B cell (primary cell): ENCODE results near the gene CMIP. TPM values are rescaled to one million over a fixed set of nuclear protein-coding genes. Genes with fewer than 3 reads are reported as not detected.
"Not testable (repeated sequence)": the region's sequence is repeated elsewhere in the genome, so short reads cannot be mapped to it uniquely, and the experiment has no call there.

Source experiments
- ATAC-seq: fragments of 200-7000 bp; cut with Tn5 transposase; one replicate; pipeline ENCODE4 v1.10.0; 2021; ENCODE audit warnings: low read depth, mild to moderate bottlenecking, moderate number of reproducible peaks, moderate library complexity
- CTCF ChIA-PET: fragments of 350-600 bp; sonication (Branson Sonifier 250); formaldehyde crosslinking; loops from one replicate; lab custom pipeline; 2021; ENCODE audit warnings: antibody characterized with exemption, inconsistent platforms; lab: Charles Lee
- POLR2A ChIA-PET: fragments of 350-600 bp; sonication (Branson Sonifier 250); formaldehyde crosslinking; loops from one replicate; lab custom pipeline; 2021; ENCODE audit warnings: antibody characterized with exemption; lab: Charles Lee
- DNase-seq: peaks from one replicate; pipeline ENCODE4 v3.0.0; 2013
- H2AFZ ChIP-seq: 2 replicates; pipeline ENCODE4 v1.6.1; 2012; ENCODE audit warnings: mild to moderate bottlenecking, low read depth, low read length; ENCODE audit not compliant: insufficient read depth, poor library complexity, severe bottlenecking
- H3K27ac ChIP-seq, 2 donors: 1 replicate in 1 of 2; 2 replicates in 1 of 2; pipeline ENCODE4 v1.5.1; 2012 to 2013; ENCODE audit warnings: low read length in 2 of 2, mild to moderate bottlenecking in 2 of 2, moderate library complexity in 1 of 2
- H3K27me3 ChIP-seq, 4 experiments: fragments of 200-600 bp in 1 of 4; sonication (generic) in 1 of 4; replicated peaks in 1 of 4; 1 replicate in 2 of 4; 2 replicates in 2 of 4; pipeline versions ENCODE4 v1.6.1 to v1.7.0; 2013 to 2016; ENCODE audit warnings: low read length in 3 of 4, mild to moderate bottlenecking in 2 of 4, mixed read lengths in 1 of 4, moderate library complexity in 1 of 4; ENCODE audit not compliant: insufficient read depth in 4 of 4, control insufficient read depth in 3 of 4; ENCODE audit errors: control extremely low read depth in 1 of 4
- H3K36me3 ChIP-seq, 2 experiments: replicated peaks in 1 of 2; 1 replicate in 1 of 2; 2 replicates in 1 of 2; pipeline versions ENCODE4 v1.6.1 to v1.7.1; 2013; ENCODE audit warnings: low read length in 1 of 2; ENCODE audit not compliant: insufficient read depth in 2 of 2, control insufficient read depth in 1 of 2; ENCODE audit errors: control extremely low read depth in 1 of 2, extremely low read depth in 1 of 2
- H3K4me1 ChIP-seq, 2 donors: fragments of 200-600 bp in 1 of 2; sonication (generic) in 1 of 2; 1 replicate in 1 of 2; 2 replicates in 1 of 2; pipeline versions ENCODE4 v1.5.1 to v1.6.1; 2013 to 2017; ENCODE audit warnings: low read length in 2 of 2; ENCODE audit not compliant: control insufficient read depth in 2 of 2, insufficient read depth in 2 of 2
- H3K4me2 ChIP-seq: replicated peaks from 2 replicates; pipeline ENCODE3; 2012; ENCODE audit warnings: mild to moderate bottlenecking, low read depth, low read length; ENCODE audit not compliant: poor library complexity, severe bottlenecking
- H3K4me3 ChIP-seq, 5 experiments: fragments of 200-600 bp in 1 of 5; sonication (generic) in 1 of 5; 1 replicate in 3 of 5; 2 replicates in 2 of 5; pipeline versions ENCODE4 v1.5.1 to v1.7.0; 2011 to 2016; ENCODE audit warnings: low read length in 4 of 5, mild to moderate bottlenecking in 4 of 5, low read depth in 2 of 5, control low read depth in 1 of 5, moderate library complexity in 1 of 5; ENCODE audit not compliant: insufficient read depth in 1 of 5; ENCODE audit errors: control extremely low read depth in 1 of 5, extremely low read depth in 1 of 5
- H3K79me2 ChIP-seq: fragments of 200-600 bp; sonication (generic); one replicate; pipeline ENCODE4 v1.6.0; 2016; ENCODE audit warnings: low read length; ENCODE audit not compliant: control insufficient read depth, insufficient read depth
- H3K9ac ChIP-seq: fragments of 200-600 bp; sonication (generic); 2 replicates; pipeline ENCODE4 v1.6.1; 2017; ENCODE audit warnings: mild to moderate bottlenecking, low read length, moderate library complexity
- H3K9me3 ChIP-seq, 3 donors: one replicate each; pipeline versions ENCODE4 v1.6.1 to v1.7.1; 2013; ENCODE audit warnings: low read length in 2 of 3; ENCODE audit not compliant: control insufficient read depth in 2 of 3, insufficient read depth in 1 of 3; ENCODE audit errors: control extremely low read depth in 1 of 3
- H4K20me1 ChIP-seq: 2 replicates; pipeline ENCODE4 v1.6.0; 2012; ENCODE audit warnings: mild to moderate bottlenecking, low read length; ENCODE audit not compliant: insufficient read depth, control insufficient read depth, poor library complexity, severe bottlenecking
- H3K27ac Mint-ChIP-seq: one replicate; pipeline ENCODE4 v1.8.0; 2021; ENCODE audit warnings: mixed read lengths
- H3K27me3 Mint-ChIP-seq: one replicate; pipeline ENCODE4 v1.8.0; 2021; ENCODE audit warnings: mixed read lengths
- H3K4me1 Mint-ChIP-seq: one replicate; pipeline ENCODE4 v1.8.0; 2021; ENCODE audit warnings: mixed read lengths
- H3K4me3 Mint-ChIP-seq: one replicate; pipeline ENCODE4 v1.8.0; 2021; ENCODE audit warnings: mixed read lengths
- H3K9me3 Mint-ChIP-seq: one replicate; pipeline ENCODE4 v1.8.0; 2022; ENCODE audit warnings: mixed read lengths; ENCODE audit not compliant: insufficient read depth
- CTCF ChIP-seq: fragments of 200-600 bp; IDR thresholded peaks from one replicate; pipeline ENCODE4 v1.8.0; 2022; ENCODE audit warnings: antibody characterized with exemption, mild to moderate bottlenecking
- EZH2 ChIP-seq: IDR thresholded peaks from 2 replicates; pipeline ENCODE4 v1.6.1; 2012; ENCODE audit warnings: borderline replicate concordance, low read depth, mild to moderate bottlenecking, moderate library complexity, low read length; ENCODE audit not compliant: insufficient read depth, poor library complexity, severe bottlenecking
- WGBS: methylation state at CpG from one replicate; pipeline ENCODE4 v1.1.5; 2013; ENCODE audit warnings: missing lambda C conversion rate; ENCODE audit not compliant: insufficient coverage; 5-methylcytosine and 5-hydroxymethylcytosine counted together
- intact Hi-C: fragments of 100-400 bp; cut with micrococcal nuclease; formaldehyde crosslinking; loops from one replicate; pipeline ENCODE4 v1.10.0; 2022
- polyA plus RNA-seq: library from polyadenylated mRNA; depleted of rRNA; stranded (reverse); fragments of >200 nt; gene quantifications from 2 replicates; pipeline ENCODE4 v1.2.3, GENCODE V29; 2012
- total RNA-seq, 2 donors: library from RNA; stranded (reverse); fragments of 120-200 nt in 1 of 2; gene quantifications; 1 replicate in 1 of 2; 2 replicates in 1 of 2; pipeline versions ENCODE4 v1.2.3 to v1.2.4, GENCODE V29; 2013 to 2022

Gene CMIP
- total and polyA plus RNA-seq, 2 donors (not counting 1 experiment from before 2014, with no cell fraction given), result 27.1 to 155 TPM

DNA sequence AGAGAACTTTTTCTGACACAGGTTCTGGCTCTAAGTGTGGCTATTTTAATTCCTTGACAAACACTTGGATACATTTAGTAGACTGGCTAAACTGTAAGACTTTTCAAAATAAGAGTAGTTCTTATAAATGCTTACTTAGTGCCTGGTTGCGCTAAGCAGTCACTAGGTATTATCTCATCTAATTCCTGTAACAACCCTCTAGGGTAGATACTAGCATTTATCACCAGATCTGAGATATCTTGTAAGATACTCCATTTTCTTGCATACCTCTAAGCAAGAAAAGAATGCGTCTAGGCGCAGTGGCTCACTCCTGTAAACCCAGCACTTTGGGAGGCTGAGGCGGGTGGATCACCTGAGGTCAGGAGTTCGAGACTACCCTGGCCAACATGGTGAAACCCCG lies 131.2 kb downstream of the CMIP start:
- WGBS, result 97% methylated on average over 4 of the region's 6 CpGs
- intact Hi-C loops, result no loop called here
- no peaks in the 10 kb centered on the region for H3K27me3 Mint-ChIP-seq

DNA sequence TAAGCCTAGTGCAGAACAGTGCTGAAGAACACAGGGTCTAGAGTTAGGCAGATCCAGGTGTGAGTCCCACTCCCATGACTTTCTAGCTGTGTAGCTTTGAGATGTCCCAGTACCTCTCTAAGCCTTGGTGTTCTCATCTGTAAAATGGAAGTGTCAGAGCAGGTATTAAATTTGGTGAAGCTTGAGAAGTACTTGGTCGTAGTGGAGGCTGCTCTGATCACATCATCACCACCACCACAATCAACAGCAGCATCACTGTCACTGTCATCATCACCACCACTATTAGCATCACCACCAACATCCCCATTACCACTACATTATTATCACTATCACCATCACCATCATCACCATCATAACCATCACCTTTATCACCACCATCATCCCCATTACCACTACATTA lies 132.1 kb downstream of the CMIP start:
- WGBS, result no CpG with 5 or more reads among the region's 1 CpG
- H3K36me3 ChIP-seq, result peaks cover 0 to 3% of the 10 kb centered on the region in 2 experiments
- H3K4me3 ChIP-seq, result no peak overlapping the region
- H2AFZ ChIP-seq, result no peak overlapping the region
- TF ChIP-seq EZH2 (no peak), CTCF (no peak)
- Mint-ChIP-seq H3K4me1 (peaks cover 10% of the 10 kb centered on the region), H3K27ac (no peak overlapping the region), H3K9me3 (no peaks in the 10 kb centered on the region), H3K4me3 (no peak overlapping the region), H3K27me3 (no peaks in the 10 kb centered on the region)
- H3K9me3 ChIP-seq, result no peaks in the 10 kb centered on the region
- intact Hi-C loops, result no loop called here
- H3K4me1 ChIP-seq, result no peaks in the 10 kb centered on the region
- peaks cover 79% of the 10 kb centered on the region for H4K20me1 ChIP-seq
- H3K27ac ChIP-seq, result no peak overlapping the region
- no peaks in the 10 kb centered on the region for H3K27me3 ChIP-seq
- POLR2A ChIA-PET, result no interaction called here
- H3K79me2 ChIP-seq, result peaks cover 95% of the 10 kb centered on the region
- no peak overlapping the region for H3K4me2 ChIP-seq
- CTCF ChIA-PET, result no interaction called here
- no peak for DNase-seq
- H3K9ac ChIP-seq, result no peak overlapping the region
- ATAC-seq, result no peak

More for the DNA sequence above, 131.2 kb downstream of the CMIP start:
- CTCF ChIA-PET, result interaction anchor here (0.6 kb wide), 1 partner anchor 173 kb away, joined by 3 read pairs; no protein-coding TSS in a partner anchor
- H3K27me3 ChIP-seq, result no peaks in the 10 kb centered on the region
- peaks cover 0 to 3% of the 10 kb centered on the region in 2 experiments for H3K36me3 ChIP-seq
- peaks cover 95% of the 10 kb centered on the region for H3K79me2 ChIP-seq
- Mint-ChIP-seq H3K9me3 (no peaks in the 10 kb centered on the region), H3K4me1 (peaks cover 7% of the 10 kb centered on the region), H3K4me3 (no peak overlapping the region), H3K27ac (no peak overlapping the region)
- no peak overlapping the region for H3K4me3 ChIP-seq
- H2AFZ ChIP-seq, result no peak overlapping the region
- H3K4me1 ChIP-seq, result no peaks in the 10 kb centered on the region
- TF ChIP-seq CTCF, result no peak
- no peak for TF ChIP-seq EZH2
- ATAC-seq, result no peak
- H3K9me3 ChIP-seq, result no peaks in the 10 kb centered on the region
- H4K20me1 ChIP-seq, result peaks cover 79% of the 10 kb centered on the region
- H3K27ac ChIP-seq, result no peak overlapping the region
- H3K4me2 ChIP-seq, result no peak overlapping the region
- no peak for DNase-seq
- H3K9ac ChIP-seq, result no peak overlapping the region
- POLR2A ChIA-PET, result no interaction called here

GRCh38 chr16:81577272-81577671 lies 132.7 kb downstream of the CMIP start:
- H3K4me2 ChIP-seq, H3K4me3 ChIP-seq, H3K27ac ChIP-seq, H3K9me3 ChIP-seq, DNase-seq, H3K27ac Mint-ChIP-seq, H3K4me3 Mint-ChIP-seq, ATAC-seq, H2AFZ ChIP-seq, H3K27me3 Mint-ChIP-seq, H3K27me3 ChIP-seq, POLR2A ChIA-PET, H3K9me3 Mint-ChIP-seq, H3K4me1 ChIP-seq, H3K36me3 ChIP-seq, H3K9ac ChIP-seq, CTCF ChIA-PET, intact Hi-C loops: not testable (repeated sequence)
- H4K20me1 ChIP-seq, result peaks cover 79% of the 10 kb centered on the region
- H3K79me2 ChIP-seq, result peaks cover 95% of the 10 kb centered on the region
- H3K4me1 Mint-ChIP-seq, result peaks cover 10% of the 10 kb centered on the region
